Activated CD4-positive, alpha-beta T cell treated with anti-CD3 and anti-CD28 coated beads, Interleukin-2, amount 10 ng/mL, durations not matched to agents 24 days and 14 days (primary cell): ENCODE measurements around the gene EPC1. TPM values are rescaled to one million over a fixed set of nuclear protein-coding genes. Genes with fewer than 3 reads are reported as not detected.
"Not testable (repeated sequence)": the region's sequence is repeated elsewhere in the genome, so short reads cannot be mapped to it uniquely, and the experiment has no call there.

Experiments
- DNase-seq: peaks from one replicate; pipeline ENCODE4 v3.0.0; 2022
- H3K27ac Mint-ChIP-seq: one replicate; pipeline ENCODE4 v1.8.0; 2022; ENCODE audit warnings: mild to moderate bottlenecking, mixed read lengths
- H3K27me3 Mint-ChIP-seq: one replicate; pipeline ENCODE4 v1.8.0; 2022; ENCODE audit warnings: mixed read lengths
- H3K36me3 Mint-ChIP-seq: one replicate; pipeline ENCODE4 v1.8.0; 2022; ENCODE audit warnings: low read depth, mild to moderate bottlenecking, mixed read lengths
- H3K4me1 Mint-ChIP-seq: one replicate; pipeline ENCODE4 v1.8.0; 2021; ENCODE audit warnings: mixed read lengths
- H3K4me3 Mint-ChIP-seq: one replicate; pipeline ENCODE4 v1.8.0; 2022; ENCODE audit warnings: mild to moderate bottlenecking, moderate library complexity, mixed read lengths
- H3K9me3 Mint-ChIP-seq: one replicate; pipeline ENCODE4 v1.8.0; 2021; ENCODE audit warnings: mixed read lengths
- intact Hi-C: fragments of 100-400 bp; cut with micrococcal nuclease; formaldehyde crosslinking; loops from one replicate; pipeline ENCODE4 v1.15.1; 2023
- total RNA-seq: library from RNA; stranded (reverse); gene quantifications from 2 replicates; pipeline ENCODE4 v1.2.3, GENCODE V29; 2022

Gene EPC1
- total RNA-seq, 1 donor from 2014 or later: 34.3 TPM

- Mint-ChIP-seq H3K9me3 (peaks cover 9% of the 10 kb centered on the region), H3K27ac (peak overlapping the region; percentile 88), H3K27me3 (no peaks in the 10 kb centered on the region), H3K36me3 (peaks cover 2% of the 10 kb centered on the region), H3K4me1 (peaks cover 21% of the 10 kb centered on the region), H3K4me3 (peak overlapping the region; percentile 33)
- intact Hi-C loops: loop anchor here (1.0 to 5.0 kb wide), 7 partner anchors 52 to 1004 kb away; no protein-coding TSS in a partner anchor
- peak; percentile 66 for DNase-seq
These were observed 102.3 kb downstream of the EPC1 start for GRCh38 chr10:32244421-32245207.

- intact Hi-C loops: loop anchor here (1.0 to 5.0 kb wide), 7 partner anchors 52 to 1005 kb away; no protein-coding TSS in a partner anchor
- Mint-ChIP-seq H3K36me3 (peaks cover 2% of the 10 kb centered on the region), H3K27me3 (no peaks in the 10 kb centered on the region), H3K27ac (peak overlapping the region; percentile 88), H3K9me3 (peaks cover 9% of the 10 kb centered on the region), H3K4me1 (peaks cover 19% of the 10 kb centered on the region), H3K4me3 (peak overlapping the region; percentile 18)
- DNase-seq: no peak
These were observed 102.9 kb downstream of the EPC1 start for GRCh38 chr10:32244011-32244410.

GRCh38 chr10:32241946-32242345, 105.0 kb downstream of the EPC1 start:
- intact Hi-C loops: loop anchor here (5.0 kb wide), 1 partner anchor 50 kb away; no protein-coding TSS in a partner anchor
- no peaks in the 10 kb centered on the region for H3K27me3 Mint-ChIP-seq
- H3K27ac Mint-ChIP-seq: no peak overlapping the region
- peaks cover 2% of the 10 kb centered on the region for H3K36me3 Mint-ChIP-seq
- H3K4me1 Mint-ChIP-seq: peaks cover 19% of the 10 kb centered on the region
- peaks cover 9% of the 10 kb centered on the region for H3K9me3 Mint-ChIP-seq
- no peak overlapping the region for H3K4me3 Mint-ChIP-seq
- DNase-seq: no peak

- Mint-ChIP-seq H3K27me3 (no peaks in the 10 kb centered on the region), H3K4me1 (peaks cover 13% of the 10 kb centered on the region), H3K9me3 (peaks cover 9% of the 10 kb centered on the region), H3K4me3 (no peak overlapping the region), H3K36me3 (peaks cover 2% of the 10 kb centered on the region), H3K27ac (no peak overlapping the region)
- no peak for DNase-seq
- intact Hi-C loops: loop anchor here (5.0 kb wide), 1 partner anchor 48 kb away; no protein-coding TSS in a partner anchor
These were observed 106.5 kb downstream of the EPC1 start for GRCh38 chr10:32240471-32240870.

GRCh38 chr10:32239769-32240168, 107.2 kb downstream of the EPC1 start:
- Mint-ChIP-seq H3K27ac (no peak overlapping the region), H3K4me3 (no peak overlapping the region), H3K4me1 (peaks cover 10% of the 10 kb centered on the region), H3K36me3 (peaks cover 2% of the 10 kb centered on the region), H3K9me3 (peaks cover 9% of the 10 kb centered on the region), H3K27me3 (no peaks in the 10 kb centered on the region)
- DNase-seq: no peak
- intact Hi-C loops: loop anchor here (5.0 kb wide), 1 partner anchor 47 kb away; no protein-coding TSS in a partner anchor

- H3K27me3 Mint-ChIP-seq: no peaks in the 10 kb centered on the region
- H3K36me3 Mint-ChIP-seq: no peaks in the 10 kb centered on the region
- no peaks in the 10 kb centered on the region for H3K4me1 Mint-ChIP-seq
- H3K9me3 Mint-ChIP-seq: peaks cover 9% of the 10 kb centered on the region
- H3K27ac Mint-ChIP-seq: no peak overlapping the region
- DNase-seq: no peak
- H3K4me3 Mint-ChIP-seq: no peak overlapping the region
- intact Hi-C loops: no loop called here
These were observed 109.2 kb downstream of the EPC1 start for GRCh38 chr10:32237644-32238345.

GRCh38 chr10:32234471-32234870, 112.5 kb downstream of the EPC1 start:
- intact Hi-C loops: no loop called here
- peaks cover 5% of the 10 kb centered on the region for H3K9me3 Mint-ChIP-seq
- H3K27ac Mint-ChIP-seq: no peak overlapping the region
- no peaks in the 10 kb centered on the region for H3K36me3 Mint-ChIP-seq
- no peaks in the 10 kb centered on the region for H3K4me1 Mint-ChIP-seq
- peaks cover 1% of the 10 kb centered on the region for H3K27me3 Mint-ChIP-seq
- DNase-seq: no peak
- no peak overlapping the region for H3K4me3 Mint-ChIP-seq

- H3K9me3 Mint-ChIP-seq, intact Hi-C loops, H3K27ac Mint-ChIP-seq, DNase-seq, H3K36me3 Mint-ChIP-seq, H3K4me1 Mint-ChIP-seq, H3K27me3 Mint-ChIP-seq, H3K4me3 Mint-ChIP-seq: not testable (repeated sequence)
These were observed 113.6 kb downstream of the EPC1 start for GRCh38 chr10:32233375-32233774.

- DNase-seq: no peak
- Mint-ChIP-seq H3K27ac (no peak overlapping the region), H3K4me1 (no peaks in the 10 kb centered on the region), H3K36me3 (no peaks in the 10 kb centered on the region), H3K4me3 (no peak overlapping the region), H3K9me3 (peaks cover 5% of the 10 kb centered on the region), H3K27me3 (peaks cover 1% of the 10 kb centered on the region)
- intact Hi-C loops: no loop called here
These were observed 114.6 kb downstream of the EPC1 start for GRCh38 chr10:32232378-32232777.

GRCh38 chr10:32229788-32230187, 117.2 kb downstream of the EPC1 start:
- H3K36me3 Mint-ChIP-seq, H3K27ac Mint-ChIP-seq, intact Hi-C loops, H3K4me3 Mint-ChIP-seq, DNase-seq, H3K27me3 Mint-ChIP-seq, H3K4me1 Mint-ChIP-seq, H3K9me3 Mint-ChIP-seq: not testable (repeated sequence)

- Mint-ChIP-seq H3K9me3 (peaks cover 5% of the 10 kb centered on the region), H3K4me3 (no peak overlapping the region), H3K36me3 (no peaks in the 10 kb centered on the region), H3K27me3 (peaks cover 1% of the 10 kb centered on the region), H3K4me1 (no peaks in the 10 kb centered on the region), H3K27ac (no peak overlapping the region)
- no peak for DNase-seq
- intact Hi-C loops: no loop called here
These were observed 117.8 kb downstream of the EPC1 start for GRCh38 chr10:32229170-32229569.

- H3K4me3 Mint-ChIP-seq: no peak overlapping the region
- no peaks in the 10 kb centered on the region for H3K36me3 Mint-ChIP-seq
- peaks cover 1% of the 10 kb centered on the region for H3K27me3 Mint-ChIP-seq
- intact Hi-C loops: no loop called here
- no peak overlapping the region for H3K27ac Mint-ChIP-seq
- no peaks in the 10 kb centered on the region for H3K4me1 Mint-ChIP-seq
- DNase-seq: no peak
- peaks cover 9% of the 10 kb centered on the region for H3K9me3 Mint-ChIP-seq
These were observed 119.2 kb downstream of the EPC1 start for GRCh38 chr10:32227802-32228201.

- Mint-ChIP-seq H3K27ac (no peak overlapping the region), H3K9me3 (peaks cover 4% of the 10 kb centered on the region), H3K36me3 (no peaks in the 10 kb centered on the region), H3K27me3 (no peaks in the 10 kb centered on the region), H3K4me3 (no peak overlapping the region), H3K4me1 (no peaks in the 10 kb centered on the region)
- no peak for DNase-seq
- intact Hi-C loops: no loop called here
These were observed 120.3 kb downstream of the EPC1 start for GRCh38 chr10:32226624-32227023.

GRCh38 chr10:32225976-32226375, 121.0 kb downstream of the EPC1 start:
- no peaks in the 10 kb centered on the region for H3K36me3 Mint-ChIP-seq
- H3K4me3 Mint-ChIP-seq: no peak overlapping the region
- intact Hi-C loops: no loop called here
- no peaks in the 10 kb centered on the region for H3K27me3 Mint-ChIP-seq
- no peak for DNase-seq
- no peaks in the 10 kb centered on the region for H3K4me1 Mint-ChIP-seq
- no peak overlapping the region for H3K27ac Mint-ChIP-seq
- H3K9me3 Mint-ChIP-seq: peaks cover 4% of the 10 kb centered on the region
